ENCODE data around the gene ATP6V1F. TPM values are rescaled to one million over a fixed set of nuclear protein-coding genes. Genes with fewer than 3 reads are reported as not detected.

ATP6V1F gene
- polyA plus RNA-seq, 3 donors, result 327 to 593 (median 511) TPM

DNA sequence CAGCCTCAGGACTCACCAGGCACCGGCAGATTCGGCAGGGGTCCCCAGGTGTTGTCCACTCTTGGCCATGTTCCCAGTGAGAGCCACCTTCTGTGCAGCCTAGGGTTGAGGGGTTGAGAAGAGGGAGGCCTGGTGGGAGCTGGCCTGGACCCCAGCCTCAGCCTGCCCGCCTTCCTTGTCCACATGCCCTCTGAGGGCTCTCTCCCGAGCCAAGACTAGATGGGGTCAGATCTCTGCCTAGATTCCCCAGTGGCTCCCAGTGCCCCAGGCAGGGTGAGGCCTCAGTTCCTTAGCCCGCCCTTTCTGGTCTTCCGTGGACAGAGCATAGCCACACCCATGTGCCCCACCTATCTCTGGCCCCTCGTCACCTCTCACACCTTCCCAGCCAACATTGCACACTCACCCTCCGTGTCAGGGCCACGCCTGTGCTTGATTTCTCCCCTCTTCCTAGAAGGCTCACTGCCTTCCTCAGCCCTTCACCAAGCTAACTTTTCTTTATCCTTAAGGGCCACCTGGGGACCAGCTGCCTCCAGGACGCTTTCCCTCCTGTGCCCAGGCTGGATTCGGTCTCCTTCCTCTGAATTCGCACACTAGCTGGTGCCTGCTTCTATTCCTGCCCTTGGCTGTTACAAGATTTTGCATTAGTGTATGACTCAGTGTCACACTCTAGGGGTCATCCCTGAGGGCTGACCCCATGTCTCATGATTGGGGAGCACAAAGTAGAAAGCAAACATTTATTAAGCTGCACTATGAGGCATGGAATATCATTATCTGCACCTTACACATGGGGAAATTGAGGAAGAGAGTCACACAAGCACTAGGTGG lies 40.3 kb downstream of the ATP6V1F start:
- intact Hi-C loops (cut with micrococcal nuclease), result loop anchor here in 1 of 2 donors (10.0 kb wide), 1 partner anchor 192 kb away; no protein-coding TSS in a partner anchor
- no peak overlapping the region for H3K9ac ChIP-seq (ENCODE audit: insufficient read depth, low read length, poor library complexity, severe bottlenecking)
- no peak overlapping the region for H3K4me3 ChIP-seq (replicated peaks in 1 of 3; ENCODE audit: low read depth in 2 of 3, low read length in 3 of 3)
- peaks cover 0 to 9% of the 10 kb centered on the region in 2 donors for H3K4me1 ChIP-seq (ENCODE audit: control insufficient read depth in 1 of 2, insufficient read depth in 2 of 2, low read length in 2 of 2)
- peak overlapping the region in 1 of 7 donors; percentile 73 for H3K27ac Mint-ChIP-seq
- TF ChIP-seq, protein P1, sequence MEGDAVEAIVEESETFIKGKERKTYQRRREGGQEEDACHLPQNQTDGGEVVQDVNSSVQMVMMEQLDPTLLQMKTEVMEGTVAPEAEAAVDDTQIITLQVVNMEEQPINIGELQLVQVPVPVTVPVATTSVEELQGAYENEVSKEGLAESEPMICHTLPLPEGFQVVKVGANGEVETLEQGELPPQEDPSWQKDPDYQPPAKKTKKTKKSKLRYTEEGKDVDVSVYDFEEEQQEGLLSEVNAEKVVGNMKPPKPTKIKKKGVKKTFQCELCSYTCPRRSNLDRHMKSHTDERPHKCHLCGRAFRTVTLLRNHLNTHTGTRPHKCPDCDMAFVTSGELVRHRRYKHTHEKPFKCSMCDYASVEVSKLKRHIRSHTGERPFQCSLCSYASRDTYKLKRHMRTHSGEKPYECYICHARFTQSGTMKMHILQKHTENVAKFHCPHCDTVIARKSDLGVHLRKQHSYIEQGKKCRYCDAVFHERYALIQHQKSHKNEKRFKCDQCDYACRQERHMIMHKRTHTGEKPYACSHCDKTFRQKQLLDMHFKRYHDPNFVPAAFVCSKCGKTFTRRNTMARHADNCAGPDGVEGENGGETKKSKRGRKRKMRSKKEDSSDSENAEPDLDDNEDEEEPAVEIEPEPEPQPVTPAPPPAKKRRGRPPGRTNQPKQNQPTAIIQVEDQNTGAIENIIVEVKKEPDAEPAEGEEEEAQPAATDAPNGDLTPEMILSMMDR (IDR thresholded peaks at IDR 0.05), result no peak
- no peaks in the 10 kb centered on the region for H3K27me3 ChIP-seq (ENCODE audit: control insufficient read depth in 2 of 2, insufficient read depth in 2 of 2, low read length in 2 of 2)
- H3K27ac ChIP-seq (ENCODE audit: low read depth in 1 of 2, low read length in 2 of 2), result no peak overlapping the region
- H4K20me1 ChIP-seq (ENCODE audit: insufficient read depth, low read length), result no peaks in the 10 kb centered on the region
- no peaks in the 10 kb centered on the region for H3K79me2 ChIP-seq (ENCODE audit: insufficient read depth, low read length)
- no peak overlapping the region for H3K4me3 Mint-ChIP-seq
- no peaks in the 10 kb centered on the region for H3K36me3 ChIP-seq (replicated peaks in 1 of 2; ENCODE audit: control insufficient read depth in 1 of 2, insufficient read depth in 2 of 2, low read length in 2 of 2)
- H3K4me1 Mint-ChIP-seq, result peaks cover 10% of the 10 kb centered on the region
- H3K27me3 Mint-ChIP-seq (ENCODE audit: low read depth in 3 of 3), result peaks cover under 1 to 5% (median 4%) of the 10 kb centered on the region in 3 donors
- no peaks in the 10 kb centered on the region for H3K9me3 ChIP-seq (replicated peaks in 1 of 2; ENCODE audit: control insufficient read depth in 1 of 2, insufficient read depth in 1 of 2, low read length in 2 of 2)
- H3K9me3 Mint-ChIP-seq, result peaks cover 0 to 13% (median 4%) of the 10 kb centered on the region in 7 donors
- WGBS (ENCODE audit: insufficient coverage), result 82% methylated on average over 10 of the region's 12 CpGs
- DNase-seq, result no peak
- H2AFZ ChIP-seq (ENCODE audit: insufficient read depth, low read depth, low read length, poor library complexity, severe bottlenecking), result no peak overlapping the region
- H3K4me2 ChIP-seq (replicated peaks; ENCODE audit: extremely low read depth, low read length, poor library complexity, severe bottlenecking), result no peak overlapping the region
- peaks cover 0 to 1% of the 10 kb centered on the region in 2 donors for H3K36me3 Mint-ChIP-seq

DNA sequence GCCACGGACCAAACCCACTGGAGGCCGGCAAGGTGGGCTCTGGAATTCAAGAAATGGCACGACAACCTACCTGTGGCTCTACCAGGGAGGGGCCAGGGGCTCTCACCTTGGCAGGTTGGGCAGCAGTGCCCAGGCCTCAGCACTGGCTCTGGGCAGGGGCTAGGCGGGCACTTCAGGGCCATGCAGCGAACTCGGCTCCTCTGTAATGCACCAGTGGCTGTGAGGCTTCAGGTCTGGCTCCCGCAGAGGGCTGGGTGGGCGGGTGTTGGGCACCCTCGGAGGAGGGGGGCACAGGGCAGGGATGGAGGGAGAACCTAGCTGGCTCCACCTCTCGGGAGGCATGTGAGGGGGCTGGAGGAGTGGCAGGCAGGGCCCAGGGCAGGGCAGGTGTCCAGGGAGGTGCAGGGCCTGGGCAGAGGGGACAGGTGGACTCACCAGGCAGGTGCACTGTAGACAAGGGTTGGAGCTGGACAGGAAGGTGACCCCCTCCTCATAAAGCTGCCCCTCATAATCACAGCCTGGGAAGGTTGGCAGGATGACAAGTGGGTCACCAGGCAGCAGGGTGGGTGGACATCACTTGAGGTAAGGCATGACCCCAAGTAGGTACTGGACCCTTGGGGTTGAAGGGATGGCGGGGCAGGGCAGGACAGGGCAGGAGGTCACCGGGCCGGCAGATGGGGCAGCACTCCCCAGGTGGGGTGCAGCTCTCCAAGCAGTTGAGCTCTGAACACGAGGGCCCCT lies 41.1 kb downstream of the ATP6V1F start:
- no peak for DNase-seq
- Histone ChIP-seq H2AFZ (ENCODE audit: insufficient read depth, low read depth, low read length, poor library complexity, severe bottlenecking) (no peak overlapping the region), H3K9me3 (replicated peaks in 1 of 2; ENCODE audit: control insufficient read depth in 1 of 2, insufficient read depth in 1 of 2, low read length in 2 of 2) (no peaks in the 10 kb centered on the region), H3K4me3 (replicated peaks in 1 of 3; ENCODE audit: low read depth in 2 of 3, low read length in 3 of 3) (no peak overlapping the region), H4K20me1 (ENCODE audit: insufficient read depth, low read length) (no peaks in the 10 kb centered on the region), H3K36me3 (replicated peaks in 1 of 2; ENCODE audit: control insufficient read depth in 1 of 2, insufficient read depth in 2 of 2, low read length in 2 of 2) (no peaks in the 10 kb centered on the region), H3K79me2 (ENCODE audit: insufficient read depth, low read length) (no peaks in the 10 kb centered on the region), H3K4me2 (replicated peaks; ENCODE audit: extremely low read depth, low read length, poor library complexity, severe bottlenecking) (no peak overlapping the region), H3K27ac (ENCODE audit: low read depth in 1 of 2, low read length in 2 of 2) (no peak overlapping the region), H3K27me3 (ENCODE audit: control insufficient read depth in 2 of 2, insufficient read depth in 2 of 2, low read length in 2 of 2) (peaks cover 0 to 6% of the 10 kb centered on the region in 2 donors), H3K4me1 (ENCODE audit: control insufficient read depth in 1 of 2, insufficient read depth in 2 of 2, low read length in 2 of 2) (peaks cover 0 to 9% of the 10 kb centered on the region in 2 donors), H3K9ac (ENCODE audit: insufficient read depth, low read length, poor library complexity, severe bottlenecking) (no peak overlapping the region)
- Mint-ChIP-seq H3K27me3 (ENCODE audit: low read depth in 3 of 3) (peaks cover 8 to 11% (median 10%) of the 10 kb centered on the region in 3 donors), H3K9me3 (peaks cover 0 to 14% (median 4%) of the 10 kb centered on the region in 7 donors), H3K36me3 (no peaks in the 10 kb centered on the region), H3K4me3 (no peak overlapping the region), H3K4me1 (peaks cover 10% of the 10 kb centered on the region), H3K27ac (no peak overlapping the region)
- 89% methylated on average over 8 of the region's 14 CpGs for WGBS (ENCODE audit: insufficient coverage)
- TF ChIP-seq, protein P1 (IDR thresholded peaks at IDR 0.05), result no peak
- intact Hi-C loops (cut with micrococcal nuclease), result loop anchor here in 1 of 2 donors (10.0 kb wide), 1 partner anchor 191 kb away; no protein-coding TSS in a partner anchor

Data from CD14-positive monocyte (primary cell).